AG04450 (cell line): ENCODE results near the gene MTURN. TPM values are rescaled to one million over a fixed set of nuclear protein-coding genes. Genes with fewer than 3 reads are reported as not detected.

Experiments
- CTCF ChIA-PET: fragments of 300-600, 350-600 bp; formaldehyde crosslinking; extraction: SDS; loops from one replicate; lab custom pipeline; 2022; ENCODE audit warnings: antibody characterized with exemption, inconsistent platforms; lab: Charles Lee
- POLR2A ChIA-PET: fragments of 350-600 bp; formaldehyde crosslinking; extraction: SDS; loops from one replicate; lab custom pipeline; 2021; ENCODE audit warnings: antibody characterized with exemption, inconsistent platforms; lab: Yijun Ruan, JAX
- DNase-seq: peaks from one replicate; pipeline ENCODE4 v3.0.0-alpha.2; 2011; ENCODE audit warnings: low read depth, low spot score
- H3K27ac ChIP-seq: one replicate; pipeline ENCODE4 v1.5.1; 2012; ENCODE audit warnings: low read depth, low read length, control low read depth
- H3K27me3 ChIP-seq: one replicate; pipeline ENCODE4 v1.6.0; 2012; ENCODE audit warnings: low read length; ENCODE audit not compliant: control insufficient read depth, insufficient read depth
- H3K4me3 ChIP-seq: 2 replicates; pipeline ENCODE4 v1.5.1; 2011; ENCODE audit warnings: mild to moderate bottlenecking, low read depth, low read length, control low read depth
- H3K9me3 ChIP-seq: 2 replicates; pipeline ENCODE4 v1.5.1; 2012; ENCODE audit warnings: low read length; ENCODE audit not compliant: control insufficient read depth, insufficient read depth
- polyA plus RNA-seq: library from polyadenylated mRNA; depleted of rRNA; stranded (reverse); fragments of >200 nt; gene quantifications from 2 replicates; pipeline ENCODE4 v1.2.3, GENCODE V29; 2011
- TF ChIP-seq, protein P1 (sequence below): IDR thresholded peaks from 2 replicates; pipeline ENCODE4 v1.5.1; 2011; ENCODE audit warnings: low read depth, low read length, control low read depth, inconsistent platforms

MTURN gene
- polyA plus RNA-seq, 1 experiment = 6.7 TPM

DNA sequence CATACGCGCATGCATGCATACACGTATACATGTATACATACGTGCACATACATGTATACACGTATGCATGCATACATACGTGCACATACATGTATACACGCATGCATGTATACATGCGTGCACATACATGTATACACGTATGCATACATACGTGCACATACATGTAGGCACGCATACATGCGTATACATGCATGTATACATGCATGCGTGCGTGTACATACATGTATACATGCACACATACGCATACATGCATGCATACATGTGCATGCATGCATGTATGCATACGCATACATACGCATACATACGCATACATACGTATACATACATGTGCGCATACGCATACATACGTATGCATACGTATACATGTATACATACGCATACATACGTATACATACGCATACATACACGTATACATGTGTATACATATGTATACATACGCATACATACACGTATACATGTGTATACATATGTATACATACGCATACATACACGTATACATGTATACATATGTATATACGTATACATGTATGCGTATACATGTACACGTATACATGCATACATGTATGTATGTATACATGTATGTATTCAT, 19.0 kb upstream of the MTURN start:
- peaks cover 3% of the 10 kb centered on the region; the same call in 1 of the 2 replicates for H3K9me3 ChIP-seq
- H3K27ac ChIP-seq = no peak overlapping the region
- POLR2A ChIA-PET = no interaction called here
- CTCF ChIA-PET = no interaction called here
- H3K27me3 ChIP-seq = no peaks in the 10 kb centered on the region
- no peak for DNase-seq
- H3K4me3 ChIP-seq = no peak overlapping the region
- TF ChIP-seq, protein P1, sequence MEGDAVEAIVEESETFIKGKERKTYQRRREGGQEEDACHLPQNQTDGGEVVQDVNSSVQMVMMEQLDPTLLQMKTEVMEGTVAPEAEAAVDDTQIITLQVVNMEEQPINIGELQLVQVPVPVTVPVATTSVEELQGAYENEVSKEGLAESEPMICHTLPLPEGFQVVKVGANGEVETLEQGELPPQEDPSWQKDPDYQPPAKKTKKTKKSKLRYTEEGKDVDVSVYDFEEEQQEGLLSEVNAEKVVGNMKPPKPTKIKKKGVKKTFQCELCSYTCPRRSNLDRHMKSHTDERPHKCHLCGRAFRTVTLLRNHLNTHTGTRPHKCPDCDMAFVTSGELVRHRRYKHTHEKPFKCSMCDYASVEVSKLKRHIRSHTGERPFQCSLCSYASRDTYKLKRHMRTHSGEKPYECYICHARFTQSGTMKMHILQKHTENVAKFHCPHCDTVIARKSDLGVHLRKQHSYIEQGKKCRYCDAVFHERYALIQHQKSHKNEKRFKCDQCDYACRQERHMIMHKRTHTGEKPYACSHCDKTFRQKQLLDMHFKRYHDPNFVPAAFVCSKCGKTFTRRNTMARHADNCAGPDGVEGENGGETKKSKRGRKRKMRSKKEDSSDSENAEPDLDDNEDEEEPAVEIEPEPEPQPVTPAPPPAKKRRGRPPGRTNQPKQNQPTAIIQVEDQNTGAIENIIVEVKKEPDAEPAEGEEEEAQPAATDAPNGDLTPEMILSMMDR = no peak

DNA sequence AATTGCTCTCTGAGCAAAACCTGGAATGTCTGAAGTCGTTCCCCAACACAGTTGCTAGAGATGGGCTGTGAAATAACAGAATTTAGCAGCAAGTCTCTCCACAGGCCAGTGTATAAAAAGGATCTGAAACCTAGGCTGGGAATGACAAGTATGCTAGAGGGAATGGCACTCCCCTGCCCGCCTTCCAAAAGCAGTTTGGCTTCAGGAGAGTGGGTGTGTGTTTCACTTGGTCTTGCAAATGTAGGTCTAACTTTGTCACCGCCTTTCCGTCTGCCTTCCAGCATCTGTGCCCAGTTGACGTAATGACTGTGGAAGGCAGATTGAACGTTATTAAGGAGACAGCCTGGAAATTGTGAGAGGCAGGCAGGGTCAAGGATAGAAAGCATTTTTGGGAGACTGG, 18.0 kb upstream of the MTURN start:
- TF ChIP-seq, protein P1 = no peak
- no peak for DNase-seq
- ChIA-PET CTCF (interaction anchor here (0.6 kb wide), 1 partner anchor 44 kb away, joined by 9 read pairs; no protein-coding TSS in a partner anchor), POLR2A (no interaction called here)
- H3K27me3 ChIP-seq = no peaks in the 10 kb centered on the region
- H3K4me3 ChIP-seq = no peak overlapping the region
- peaks cover 3% of the 10 kb centered on the region; the same call in 1 of the 2 replicates for H3K9me3 ChIP-seq
- H3K27ac ChIP-seq = no peak overlapping the region

DNA sequence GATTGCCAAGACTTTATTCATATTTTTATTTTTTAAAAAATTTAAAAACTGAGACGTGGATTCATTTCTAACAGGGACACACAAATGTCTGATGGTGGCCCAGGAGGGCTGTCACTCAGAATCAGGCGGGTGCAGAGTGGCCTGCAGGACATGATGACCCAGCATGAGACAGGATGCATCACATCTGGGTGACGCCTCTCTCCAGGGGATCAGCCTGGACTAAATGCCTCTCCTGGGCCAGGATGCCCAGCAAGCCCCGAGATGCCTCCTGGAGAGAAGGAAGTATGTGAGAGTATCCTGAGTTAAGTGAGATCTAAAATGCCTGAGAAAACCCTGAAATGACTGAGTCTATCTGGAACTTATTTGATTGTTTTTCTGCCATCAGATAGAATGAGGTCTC, 16.9 kb upstream of the MTURN start:
- Histone ChIP-seq H3K9me3 (peaks cover 3% of the 10 kb centered on the region; the same call in 1 of the 2 replicates), H3K27me3 (no peaks in the 10 kb centered on the region), H3K27ac (no peak overlapping the region), H3K4me3 (no peak overlapping the region)
- DNase-seq = no peak
- POLR2A ChIA-PET = no interaction called here
- TF ChIP-seq, protein P1 = no peak
- CTCF ChIA-PET = no interaction called here

DNA sequence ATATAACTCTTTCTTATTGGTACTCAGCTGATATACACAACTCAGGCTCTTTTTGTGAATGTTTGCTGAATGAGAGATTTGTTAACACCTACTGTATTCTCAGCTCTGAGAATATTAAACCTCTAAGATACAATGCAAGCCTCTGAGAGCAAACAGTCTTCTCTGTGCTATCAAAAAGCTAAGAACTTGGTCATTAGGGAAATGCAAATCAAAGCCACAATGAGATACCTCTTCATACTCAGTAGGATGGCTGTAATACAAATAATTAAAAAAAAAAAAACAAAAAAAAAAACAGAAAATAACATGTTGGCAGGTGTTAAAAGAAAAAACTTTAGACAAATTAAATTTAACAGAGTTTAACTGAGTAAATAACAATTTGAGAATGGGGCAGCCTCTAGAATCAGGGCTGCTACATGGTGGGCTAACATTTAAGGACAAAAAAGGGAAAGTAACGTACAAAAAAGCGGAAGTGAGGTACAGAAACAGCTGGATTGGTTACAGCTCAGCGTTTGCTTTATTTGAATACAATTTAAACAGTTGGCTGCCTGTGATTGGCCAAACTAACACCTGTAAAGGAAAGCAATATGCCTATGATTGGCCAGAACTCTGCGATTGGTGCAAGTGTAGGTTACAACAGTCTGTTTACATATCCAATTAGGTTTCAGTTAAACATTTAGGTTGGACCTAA, 14.8 kb upstream of the MTURN start:
- Histone ChIP-seq H3K4me3 (no peak overlapping the region), H3K27ac (no peak overlapping the region), H3K9me3 (no peaks in the 10 kb centered on the region), H3K27me3 (no peaks in the 10 kb centered on the region)
- ChIA-PET POLR2A (interaction anchor here (0.6 kb wide), 1 partner anchor 20 kb away, joined by 6 read pairs; no protein-coding TSS in a partner anchor), CTCF (no interaction called here)
- DNase-seq = no peak
- TF ChIP-seq, protein P1 = no peak
